H9 (cell line): ENCODE results near the gene KIRREL3. TPM values are rescaled to one million over a fixed set of nuclear protein-coding genes. Genes with fewer than 3 reads are reported as not detected.

Source experiments
- DNase-seq: peaks from one replicate; pipeline ENCODE4 v3.0.0-alpha.2; 2017
- H2AFZ ChIP-seq: one replicate; pipeline ENCODE4 v1.6.1; 2013; ENCODE audit warnings: mild to moderate bottlenecking, low read length, control low read depth, moderate library complexity
- H2AK5ac ChIP-seq: 2 replicates; pipeline ENCODE4 v1.6.1; 2013; ENCODE audit warnings: low read length, control low read depth, mixed read lengths; ENCODE audit not compliant: insufficient read length
- H2BK120ac ChIP-seq: one replicate; pipeline ENCODE4 v1.6.1; 2013; ENCODE audit warnings: low read depth, mild to moderate bottlenecking, low read length, control low read depth, inconsistent platforms; ENCODE audit not compliant: poor library complexity, severe bottlenecking
- H2BK12ac ChIP-seq: 2 replicates; pipeline ENCODE4 v1.6.1; 2013; ENCODE audit warnings: low read length, control low read depth, mixed read lengths, low read depth; ENCODE audit not compliant: insufficient read length
- H2BK15ac ChIP-seq: 2 replicates; pipeline ENCODE4 v1.6.1; 2013; ENCODE audit warnings: low read depth, low read length, control low read depth
- H2BK20ac ChIP-seq: one replicate; pipeline ENCODE4 v1.6.1; 2013; ENCODE audit warnings: low read depth, mild to moderate bottlenecking, low read length, control low read depth, inconsistent platforms; ENCODE audit not compliant: poor library complexity, severe bottlenecking
- H2BK5ac ChIP-seq: 2 replicates; pipeline ENCODE4 v1.6.1; 2013; ENCODE audit warnings: low read length, control low read depth, mixed read lengths; ENCODE audit not compliant: insufficient read length
- H3K14ac ChIP-seq: 2 replicates; pipeline ENCODE4 v1.6.1; 2013; ENCODE audit warnings: low read length, control low read depth; ENCODE audit not compliant: insufficient read depth
- H3K18ac ChIP-seq: 2 replicates; pipeline ENCODE4 v1.6.1; 2013; ENCODE audit warnings: low read depth, mild to moderate bottlenecking, mixed read lengths, low read length, control low read depth; ENCODE audit not compliant: insufficient read length
- H3K23ac ChIP-seq: 2 replicates; pipeline ENCODE4 v1.6.1; 2013; ENCODE audit warnings: low read length, control low read depth, mixed read lengths, low read depth; ENCODE audit not compliant: insufficient read length
- H3K23me2 ChIP-seq: 2 replicates; pipeline ENCODE4 v1.6.1; 2013; ENCODE audit warnings: low read depth, mild to moderate bottlenecking, mixed read lengths, low read length, control low read depth; ENCODE audit not compliant: insufficient read length, poor library complexity, severe bottlenecking
- H3K27ac ChIP-seq: 2 replicates; pipeline ENCODE4 v1.5.1; 2013; ENCODE audit warnings: low read length, control low read depth, mixed read lengths, low read depth; ENCODE audit not compliant: insufficient read length
- H3K27me3 ChIP-seq: 2 replicates; pipeline ENCODE4 v1.6.1; 2013; ENCODE audit warnings: low read length, control low read depth, inconsistent platforms; ENCODE audit not compliant: insufficient read depth
- H3K4ac ChIP-seq: 2 replicates; pipeline ENCODE4 v1.6.1; 2013; ENCODE audit warnings: low read depth, mild to moderate bottlenecking, control low read depth, inconsistent platforms, low read length, moderate library complexity
- H3K4me1 ChIP-seq: 2 replicates; pipeline ENCODE4 v1.6.1; 2013; ENCODE audit warnings: low read length, control low read depth, inconsistent platforms; ENCODE audit not compliant: insufficient read depth
- H3K4me2 ChIP-seq: 2 replicates; pipeline ENCODE4 v1.6.1; 2013; ENCODE audit warnings: low read length, control low read depth, mixed read lengths; ENCODE audit not compliant: insufficient read length, insufficient read depth
- H3K56ac ChIP-seq: 2 replicates; pipeline ENCODE4 v1.6.1; 2013; ENCODE audit warnings: low read depth, mild to moderate bottlenecking, mixed read lengths, low read length, control low read depth; ENCODE audit not compliant: insufficient read length
- H3K79me1 ChIP-seq: 2 replicates; pipeline ENCODE4 v1.6.1; 2013; ENCODE audit warnings: low read depth, mild to moderate bottlenecking, moderate library complexity, low read length, control low read depth, inconsistent platforms; ENCODE audit not compliant: insufficient read depth, poor library complexity, severe bottlenecking
- H3K79me2 ChIP-seq: 2 replicates; pipeline ENCODE4 v1.6.1; 2013; ENCODE audit warnings: low read length, control low read depth, inconsistent platforms; ENCODE audit not compliant: insufficient read depth
- H3K9ac ChIP-seq: 2 replicates; pipeline ENCODE4 v1.6.1; 2013; ENCODE audit warnings: low read length, control low read depth, mixed read lengths; ENCODE audit not compliant: insufficient read length; ENCODE audit errors: extremely low read depth
- H3K9me3 ChIP-seq: one replicate; pipeline ENCODE4 v1.6.1; 2013; ENCODE audit warnings: low read depth, low read length, inconsistent platforms; ENCODE audit not compliant: control insufficient read depth
- H3T11ph ChIP-seq: one replicate; pipeline ENCODE4 v1.6.1; 2013; ENCODE audit warnings: mild to moderate bottlenecking, low read length, control low read depth, inconsistent platforms
- H4K20me1 ChIP-seq: one replicate; pipeline ENCODE4 v1.6.1; 2013; ENCODE audit not compliant: control insufficient read depth, insufficient read length, insufficient read depth
- H4K5ac ChIP-seq: 2 replicates; pipeline ENCODE4 v1.6.1; 2013; ENCODE audit warnings: low read depth, mild to moderate bottlenecking, mixed read lengths, low read length, control low read depth; ENCODE audit not compliant: insufficient read length
- H4K8ac ChIP-seq: replicated peaks from 2 replicates; pipeline ENCODE4 v1.6.1; 2013; ENCODE audit warnings: low read length, control low read depth, mixed read lengths, low read depth; ENCODE audit not compliant: insufficient read length
- H4K91ac ChIP-seq: 2 replicates; pipeline ENCODE4 v1.6.1; 2013; ENCODE audit warnings: low read depth, mild to moderate bottlenecking, moderate library complexity, mixed read lengths, low read length, control low read depth; ENCODE audit not compliant: insufficient read length
- H3K27ac Mint-ChIP-seq, 3 experiments: 2 replicates in 2 of 3; 3 replicates in 1 of 3; pipeline ENCODE4 v1.8.0; 2020 to 2021; ENCODE audit warnings: mixed read lengths in 3 of 3, mild to moderate bottlenecking in 1 of 3, moderate library complexity in 1 of 3
- H3K27me3 Mint-ChIP-seq: 2 replicates; pipeline ENCODE4 v1.8.0; 2021; ENCODE audit warnings: low read depth, mild to moderate bottlenecking, moderate library complexity, mixed read lengths
- H3K36me3 Mint-ChIP-seq, 3 experiments: 2 replicates in 2 of 3; 3 replicates in 1 of 3; pipeline ENCODE4 v1.8.0; 2020 to 2021; ENCODE audit warnings: low read depth in 3 of 3, mixed read lengths in 3 of 3; ENCODE audit not compliant: insufficient read depth in 1 of 3
- H3K4me1 Mint-ChIP-seq, 2 experiments: 2 replicates each; pipeline ENCODE4 v1.8.0; 2020; ENCODE audit warnings: mixed read lengths in 2 of 2
- H3K4me3 Mint-ChIP-seq, 2 experiments: 2 replicates in 1 of 2; 3 replicates in 1 of 2; pipeline ENCODE4 v1.8.0; 2020 to 2021; ENCODE audit warnings: mild to moderate bottlenecking in 2 of 2, mixed read lengths in 2 of 2, moderate library complexity in 1 of 2
- H3K9me3 Mint-ChIP-seq, 2 experiments: 2 replicates in 1 of 2; 3 replicates in 1 of 2; pipeline ENCODE4 v1.8.0; 2020; ENCODE audit warnings: mild to moderate bottlenecking in 2 of 2, mixed read lengths in 2 of 2, moderate library complexity in 1 of 2
- CTCF ChIP-seq: fragments of 200-600 bp; sonication (generic); conservative IDR thresholded peaks from 3 replicates; pipeline ENCODE4 v1.8.0; 2021; ENCODE audit warnings: antibody characterized with exemption, mild to moderate bottlenecking
- WGBS: extraction: QIAGEN DNeasy Blood & Tissue Kit; methylation state at CpG from one replicate; pipeline ENCODE4 v1.1.7; 2013; ENCODE audit warnings: missing lambda C conversion rate, low lambda C conversion rate, mixed read lengths; ENCODE audit not compliant: insufficient read length; ENCODE audit errors: extremely low coverage; 5-methylcytosine and 5-hydroxymethylcytosine counted together
- total RNA-seq: library from RNA; stranded (reverse); gene quantifications from 2 replicates; pipeline ENCODE4 v1.2.1, GENCODE V29; 2021

KIRREL3 gene
- total RNA-seq, 1 experiment from 2014 or later = 0.17 TPM

DNA sequence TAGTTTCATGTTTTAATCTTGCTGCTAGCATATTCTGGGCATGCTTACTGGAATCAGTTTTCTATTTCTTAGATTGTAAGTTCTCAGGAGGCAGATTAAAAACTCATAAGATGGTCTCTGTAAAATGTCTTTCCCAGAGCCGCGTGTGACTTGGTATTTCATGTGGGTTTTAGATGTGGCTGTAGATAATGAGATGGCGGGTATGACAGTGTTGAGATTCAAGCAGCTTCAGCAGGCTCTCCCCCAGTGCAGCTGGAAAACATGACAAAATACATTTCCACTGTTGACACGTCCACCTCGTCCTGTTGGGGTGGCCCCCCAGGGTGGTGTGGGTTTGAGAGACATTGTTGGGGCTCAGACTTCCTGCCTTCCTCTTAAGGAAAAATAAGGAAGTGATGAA, 106.8 kb downstream of the KIRREL3 start:
- H3K36me3 Mint-ChIP-seq = peaks cover 0 to 8% (median 0%) of the 10 kb centered on the region in 3 experiments; a peak in 2 of 7 replicates

More for the DNA sequence above, 106.8 kb downstream of the KIRREL3 start:
- no peak overlapping the region for H3K9ac ChIP-seq
- no peaks in the 10 kb centered on the region for H3K9me3 ChIP-seq
- H2AFZ ChIP-seq = no peak overlapping the region
- H2BK5ac ChIP-seq = no peak overlapping the region
- no peak overlapping the region for H2BK15ac ChIP-seq
- no CpG with 5 or more reads among the region's 5 CpGs for WGBS
- H4K20me1 ChIP-seq = no peaks in the 10 kb centered on the region
- H2BK120ac ChIP-seq = no peak overlapping the region
- H4K91ac ChIP-seq = no peak overlapping the region
- no peaks in the 10 kb centered on the region for H3K23me2 ChIP-seq
- no peak overlapping the region for H3K4ac ChIP-seq
- no peak overlapping the region for H3K18ac ChIP-seq
- no peak overlapping the region for H3K27ac Mint-ChIP-seq
- H3K79me1 ChIP-seq = no peaks in the 10 kb centered on the region
- TF ChIP-seq CTCF = no peak
- no peak overlapping the region for H2AK5ac ChIP-seq
- H3K4me2 ChIP-seq = no peak overlapping the region
- H3K27me3 ChIP-seq = no peaks in the 10 kb centered on the region
- H3K9me3 Mint-ChIP-seq = peaks cover 0 to 13% of the 10 kb centered on the region in 2 experiments; a peak in 4 of 5 replicates
- H3K27ac ChIP-seq = no peak overlapping the region
- no peaks in the 10 kb centered on the region; the same call in 1 of the 2 replicates for H3K4me1 ChIP-seq
- H4K5ac ChIP-seq = no peak overlapping the region
- peaks cover 36 to 49% of the 10 kb centered on the region in 2 experiments for H3K4me1 Mint-ChIP-seq
- H3K27me3 Mint-ChIP-seq = peaks cover 1% of the 10 kb centered on the region
- H3T11ph ChIP-seq = no peak overlapping the region
- H3K56ac ChIP-seq = no peak overlapping the region
- no peak overlapping the region for H3K23ac ChIP-seq
- H3K14ac ChIP-seq = no peak overlapping the region
- no peak overlapping the region for H2BK12ac ChIP-seq
- H3K4me3 Mint-ChIP-seq = no peak overlapping the region
- H4K8ac ChIP-seq = no peak overlapping the region
- H3K79me2 ChIP-seq = no peaks in the 10 kb centered on the region
- no peak for DNase-seq
- no peak overlapping the region for H2BK20ac ChIP-seq
